Measurements from ENCODE around the gene CACNG4.

The CACNG4 gene

DNA sequence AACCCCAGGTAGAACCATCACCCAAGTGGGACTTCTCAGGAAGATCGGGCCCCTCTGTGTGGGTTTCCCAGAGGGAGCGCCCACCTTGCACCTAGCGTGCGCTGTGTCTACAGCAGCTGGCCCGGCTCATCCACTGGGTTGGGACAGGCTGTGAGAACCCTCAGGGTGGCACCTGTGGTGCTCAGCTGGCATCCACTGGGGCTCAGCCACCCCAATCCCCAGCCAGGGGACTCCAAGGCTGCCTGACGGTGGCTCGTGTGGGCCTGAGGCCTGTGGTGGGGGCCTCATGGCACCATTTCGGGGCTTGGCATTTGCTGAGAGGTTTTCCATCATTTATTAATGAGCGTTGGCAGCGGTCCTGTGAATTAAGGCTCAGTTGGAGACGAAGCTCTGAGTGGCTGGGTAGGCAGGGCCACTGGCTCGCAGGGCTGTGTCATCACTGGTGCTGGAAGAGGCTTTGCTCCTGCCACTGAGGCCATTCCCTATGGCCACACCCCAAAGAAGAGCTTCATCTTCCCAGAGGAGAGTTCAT is 28.5 kb downstream of the CACNG4 start:
- no peak overlapping the region for H3K4me3 ChIP-seq (replicated peaks; ENCODE audit: low read depth, low read length)
- TF ChIP-seq, protein P1, sequence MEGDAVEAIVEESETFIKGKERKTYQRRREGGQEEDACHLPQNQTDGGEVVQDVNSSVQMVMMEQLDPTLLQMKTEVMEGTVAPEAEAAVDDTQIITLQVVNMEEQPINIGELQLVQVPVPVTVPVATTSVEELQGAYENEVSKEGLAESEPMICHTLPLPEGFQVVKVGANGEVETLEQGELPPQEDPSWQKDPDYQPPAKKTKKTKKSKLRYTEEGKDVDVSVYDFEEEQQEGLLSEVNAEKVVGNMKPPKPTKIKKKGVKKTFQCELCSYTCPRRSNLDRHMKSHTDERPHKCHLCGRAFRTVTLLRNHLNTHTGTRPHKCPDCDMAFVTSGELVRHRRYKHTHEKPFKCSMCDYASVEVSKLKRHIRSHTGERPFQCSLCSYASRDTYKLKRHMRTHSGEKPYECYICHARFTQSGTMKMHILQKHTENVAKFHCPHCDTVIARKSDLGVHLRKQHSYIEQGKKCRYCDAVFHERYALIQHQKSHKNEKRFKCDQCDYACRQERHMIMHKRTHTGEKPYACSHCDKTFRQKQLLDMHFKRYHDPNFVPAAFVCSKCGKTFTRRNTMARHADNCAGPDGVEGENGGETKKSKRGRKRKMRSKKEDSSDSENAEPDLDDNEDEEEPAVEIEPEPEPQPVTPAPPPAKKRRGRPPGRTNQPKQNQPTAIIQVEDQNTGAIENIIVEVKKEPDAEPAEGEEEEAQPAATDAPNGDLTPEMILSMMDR (IDR thresholded peaks at IDR 0.05; ENCODE audit: low read depth, low read length, missing control alignments), result no peak
- DNase-seq (ENCODE audit: extremely low read depth, low read depth), result no peak

DNA sequence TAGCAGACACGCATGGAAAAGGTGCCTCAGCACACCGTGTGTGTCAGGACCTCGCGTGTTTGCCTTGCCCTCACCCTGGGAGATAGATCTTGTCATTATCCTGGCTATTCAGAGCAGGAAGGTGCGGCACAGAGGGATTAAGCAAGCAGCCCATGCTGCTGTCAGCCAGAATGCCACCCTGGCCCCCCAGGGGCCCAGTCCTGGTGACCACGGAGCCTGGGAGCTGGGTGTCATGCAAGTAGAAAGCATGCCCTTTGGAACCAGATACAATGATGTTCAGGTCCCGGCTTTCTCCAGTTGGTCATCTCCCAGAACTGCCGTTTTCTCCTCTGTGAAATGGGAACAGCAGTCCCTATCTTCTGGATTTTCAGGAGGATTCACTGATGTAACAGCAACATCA is 29.9 kb downstream of the CACNG4 start:
- TF ChIP-seq, protein P1 (IDR thresholded peaks at IDR 0.05; ENCODE audit: low read depth, low read length, missing control alignments), result no peak
- no peak overlapping the region for H3K4me3 ChIP-seq (replicated peaks; ENCODE audit: low read depth, low read length)
- DNase-seq (ENCODE audit: extremely low read depth, low read depth), result no peak

DNA sequence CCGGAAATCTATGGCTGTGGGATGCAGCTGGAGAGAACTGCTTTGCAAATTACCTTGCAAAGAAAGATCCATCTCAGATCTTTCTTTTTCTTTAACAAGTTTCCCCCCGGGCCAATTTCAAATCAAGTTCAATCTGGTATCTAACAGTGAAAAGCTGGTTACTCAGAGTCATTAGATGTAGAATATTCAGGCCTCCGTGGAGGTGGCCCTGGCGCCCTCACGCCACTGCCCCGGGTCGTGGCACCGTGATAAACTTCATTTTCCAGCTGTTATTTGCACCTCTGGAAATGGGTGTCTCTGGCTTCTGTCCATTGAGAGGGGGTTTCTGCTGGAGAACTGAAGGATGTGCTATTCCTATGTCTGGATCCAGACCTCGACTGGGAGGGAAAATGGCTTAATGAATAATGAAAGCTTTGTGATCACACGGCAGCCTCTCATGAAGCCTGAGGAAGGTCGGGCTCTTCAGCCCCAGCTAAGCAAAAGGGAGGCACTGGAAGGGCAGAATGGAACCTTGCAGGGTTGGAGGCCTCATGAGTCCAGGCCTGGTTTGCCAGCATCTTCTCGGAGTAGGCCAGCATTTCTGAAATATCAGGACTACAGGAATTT is 30.5 kb downstream of the CACNG4 start:
- no peak for DNase-seq (ENCODE audit: extremely low read depth, low read depth)
- TF ChIP-seq, protein P1 (IDR thresholded peaks at IDR 0.05; ENCODE audit: low read depth, low read length, missing control alignments), result no peak
- no peak overlapping the region for H3K4me3 ChIP-seq (replicated peaks; ENCODE audit: low read depth, low read length)

DNA sequence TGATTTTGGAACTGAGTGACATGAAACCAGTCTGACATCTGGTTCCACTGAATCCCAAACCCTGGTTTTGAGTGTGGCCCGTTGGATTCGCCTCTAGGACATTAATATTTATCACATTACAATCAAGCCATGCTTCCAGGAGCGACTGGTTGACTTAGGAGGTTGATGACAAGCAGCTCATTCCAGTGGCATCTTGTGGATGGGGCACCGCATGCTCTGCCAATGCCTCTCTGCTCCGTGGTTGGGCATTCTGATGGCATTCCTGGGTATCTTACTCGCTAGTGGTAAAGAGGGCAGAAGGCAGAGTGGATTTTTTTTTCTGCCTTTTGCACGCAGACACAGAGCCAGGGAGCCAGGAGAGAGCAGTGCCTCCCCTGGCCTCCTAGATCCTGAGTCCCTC is 31.4 kb downstream of the CACNG4 start:
- H3K4me3 ChIP-seq (replicated peaks; ENCODE audit: low read depth, low read length), result no peak overlapping the region
- no peak for DNase-seq (ENCODE audit: extremely low read depth, low read depth)
- TF ChIP-seq, protein P1 (IDR thresholded peaks at IDR 0.05; ENCODE audit: low read depth, low read length, missing control alignments), result no peak

DNA sequence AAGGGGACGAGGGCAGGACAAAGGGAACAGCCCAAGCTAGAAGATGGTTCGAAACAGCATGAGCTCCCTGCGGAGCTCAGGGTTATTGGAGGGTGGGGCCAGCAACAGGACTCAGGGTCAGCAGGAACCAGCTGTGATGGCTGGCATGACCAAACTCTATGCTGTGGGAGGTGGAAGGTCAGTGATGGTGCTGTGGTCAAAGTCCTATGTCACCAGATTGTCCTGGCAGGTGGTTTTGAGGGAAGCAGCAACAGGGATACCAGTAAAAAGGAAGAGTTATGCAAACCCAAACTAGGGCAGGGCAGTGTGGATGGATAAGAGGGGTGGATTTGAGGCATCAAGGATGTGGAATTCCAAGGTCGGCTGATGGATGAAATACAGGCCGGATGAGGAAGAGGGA is 32.4 kb downstream of the CACNG4 start:
- TF ChIP-seq, protein P1 (IDR thresholded peaks at IDR 0.05; ENCODE audit: low read depth, low read length, missing control alignments), result no peak

DNA sequence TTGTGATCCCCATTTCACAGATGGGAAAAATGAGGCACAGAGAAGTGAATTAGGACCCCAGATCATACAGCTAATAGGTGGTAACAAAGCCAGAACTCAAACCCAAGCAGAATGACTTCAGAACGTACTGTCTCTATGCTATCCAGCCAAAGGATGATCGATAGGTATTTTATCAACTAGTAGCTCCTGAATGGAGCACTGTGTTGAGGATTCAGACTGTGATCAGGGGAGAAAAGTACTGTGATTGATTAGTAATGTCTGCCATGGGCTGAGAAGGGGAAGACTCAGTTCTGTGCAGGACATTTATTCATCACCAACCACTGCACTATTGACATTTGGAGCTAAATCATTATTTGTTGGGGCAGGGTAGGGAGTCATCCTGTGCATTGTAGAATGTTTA is 38.7 kb downstream of the CACNG4 start:
- no peak for DNase-seq (ENCODE audit: extremely low read depth, low read depth)
- no peak overlapping the region for H3K4me3 ChIP-seq (replicated peaks; ENCODE audit: low read depth, low read length)
- TF ChIP-seq, protein P1 (IDR thresholded peaks at IDR 0.05; ENCODE audit: low read depth, low read length, missing control alignments), result no peak

More for the DNA sequence above, 32.4 kb downstream of the CACNG4 start:
- no peak overlapping the region for H3K4me3 ChIP-seq (replicated peaks; ENCODE audit: low read depth, low read length)
- DNase-seq (ENCODE audit: extremely low read depth, low read depth), result no peak

DNA sequence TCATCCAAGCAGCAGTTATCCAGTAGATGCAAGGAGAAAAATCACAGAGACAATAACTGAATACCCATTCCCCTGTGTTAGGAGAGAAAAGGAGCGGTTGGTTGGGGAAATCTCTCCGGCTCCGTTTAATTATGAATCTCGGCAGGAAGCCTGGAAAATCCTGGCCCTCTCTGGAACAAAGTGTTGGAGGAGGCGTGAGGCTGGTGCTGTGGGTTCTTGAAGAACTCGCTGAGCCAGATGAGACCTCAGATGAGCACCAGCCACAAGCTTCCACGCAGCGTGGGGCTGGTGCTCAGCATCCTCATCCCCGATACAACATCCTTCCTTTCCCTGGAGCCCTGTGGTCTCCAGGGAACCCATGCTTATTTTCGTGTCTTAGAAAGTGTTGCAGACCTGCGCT is 39.7 kb downstream of the CACNG4 start:
- H3K4me3 ChIP-seq (replicated peaks; ENCODE audit: low read depth, low read length), result no peak overlapping the region
- DNase-seq (ENCODE audit: extremely low read depth, low read depth), result no peak
- TF ChIP-seq, protein P1 (IDR thresholded peaks at IDR 0.05; ENCODE audit: low read depth, low read length, missing control alignments), result no peak

Data from HFF-Myc (cell line).